Immature natural killer cell (primary cell): ENCODE data around the gene INKA2. TPM values are rescaled to one million over a fixed set of nuclear protein-coding genes. Genes with fewer than 3 reads are reported as not detected.

Experiments used
- DNase-seq, 3 donors: peaks; one replicate each; pipeline ENCODE4 v3.0.0; 2022; ENCODE audit warnings: mixed read lengths in 1 of 3
- H3K27ac Mint-ChIP-seq, 6 donors: one replicate each; pipeline ENCODE4 v1.8.0; 2020; ENCODE audit warnings: mixed read lengths in 6 of 6, mild to moderate bottlenecking in 5 of 6, inconsistent platforms in 4 of 6, moderate library complexity in 3 of 6
- H3K27me3 Mint-ChIP-seq, 3 donors: one replicate each; pipeline ENCODE4 v1.8.0; 2020 to 2021; ENCODE audit warnings: low read depth in 3 of 3, mild to moderate bottlenecking in 3 of 3, mixed read lengths in 3 of 3, moderate library complexity in 3 of 3, inconsistent platforms in 1 of 3
- H3K36me3 Mint-ChIP-seq, 3 donors: one replicate each; pipeline ENCODE4 v1.8.0; 2020; ENCODE audit warnings: mixed read lengths in 3 of 3, inconsistent platforms in 2 of 3, mild to moderate bottlenecking in 2 of 3
- H3K4me1 Mint-ChIP-seq, 2 donors: one replicate each; pipeline ENCODE4 v1.8.0; 2020; ENCODE audit warnings: inconsistent platforms in 2 of 2, mild to moderate bottlenecking in 2 of 2, mixed read lengths in 2 of 2, moderate library complexity in 1 of 2
- H3K4me3 Mint-ChIP-seq, 5 donors: one replicate each; pipeline ENCODE4 v1.8.0; 2020; ENCODE audit warnings: mild to moderate bottlenecking in 5 of 5, mixed read lengths in 5 of 5, inconsistent platforms in 3 of 5, moderate library complexity in 3 of 5
- H3K9me3 Mint-ChIP-seq, 6 donors: one replicate each; pipeline ENCODE4 v1.8.0; 2020; ENCODE audit warnings: mild to moderate bottlenecking in 6 of 6, mixed read lengths in 6 of 6, inconsistent platforms in 4 of 6, moderate library complexity in 3 of 6
- polyA plus RNA-seq, 3 donors: library from polyadenylated mRNA; unstranded; fragments of 300-500 nt; fragmentation: Illumina TruSeq; gene quantifications; one replicate each; pipeline ENCODE4 v1.2.3, GENCODE V29; 2021

INKA2 gene
- polyA plus RNA-seq, 3 donors from 2014 or later, result 0.39 to 0.83 TPM; not detected in 1

DNA sequence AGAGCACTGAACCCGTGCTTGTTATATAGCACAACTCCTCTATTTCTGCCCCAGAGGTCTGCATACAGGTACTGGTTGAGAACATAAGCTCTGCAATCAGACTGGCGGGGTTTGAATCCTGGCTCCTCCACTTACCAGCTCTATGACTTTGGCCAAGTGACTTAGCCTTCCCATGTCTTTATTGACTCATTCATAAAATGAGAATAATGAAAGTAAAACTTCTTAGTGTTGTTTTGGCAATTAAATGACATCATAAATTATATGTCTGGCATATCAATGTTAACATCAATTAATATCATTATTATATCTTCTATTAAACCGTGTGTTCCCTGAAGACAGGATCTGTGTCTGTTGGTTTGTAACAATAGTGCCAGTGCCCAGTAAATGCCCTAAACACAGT is 4.3 kb downstream of the INKA2 start:
- no peak for DNase-seq
- Mint-ChIP-seq H3K9me3 (no peaks in the 10 kb centered on the region), H3K36me3 (peaks cover 0 to 3% (median 0%) of the 10 kb centered on the region in 3 donors), H3K4me1 (peaks cover 13 to 20% of the 10 kb centered on the region in 2 donors), H3K4me3 (no peak overlapping the region), H3K27me3 (peaks cover 12 to 18% (median 14%) of the 10 kb centered on the region in 3 donors), H3K27ac (no peak overlapping the region)

DNA sequence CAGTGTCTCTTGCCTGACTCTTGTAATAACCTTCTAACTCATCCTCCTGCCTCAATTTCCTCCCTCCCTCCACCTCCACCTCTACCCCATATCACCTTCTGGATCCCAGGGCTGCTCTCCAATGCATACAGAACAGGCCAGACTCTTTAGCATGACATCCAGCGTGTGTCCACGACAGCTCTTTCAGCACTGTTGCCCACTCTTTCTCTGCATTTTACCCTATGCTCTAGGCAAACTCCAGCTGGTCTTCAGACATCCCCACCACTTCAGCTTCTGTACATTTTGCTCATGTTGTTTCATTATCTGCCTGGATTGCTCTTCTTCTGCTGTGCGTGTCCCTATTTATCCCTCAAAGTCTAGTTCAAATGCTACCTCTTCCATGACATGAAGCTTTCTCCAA is 4.8 kb downstream of the INKA2 start:
- DNase-seq, result no peak
- Mint-ChIP-seq H3K27ac (no peak overlapping the region), H3K27me3 (peaks cover 9 to 17% (median 12%) of the 10 kb centered on the region in 3 donors), H3K4me3 (no peak overlapping the region), H3K9me3 (no peaks in the 10 kb centered on the region), H3K4me1 (peaks cover 10 to 16% of the 10 kb centered on the region in 2 donors), H3K36me3 (peaks cover 0 to 3% (median 0%) of the 10 kb centered on the region in 3 donors)

DNA sequence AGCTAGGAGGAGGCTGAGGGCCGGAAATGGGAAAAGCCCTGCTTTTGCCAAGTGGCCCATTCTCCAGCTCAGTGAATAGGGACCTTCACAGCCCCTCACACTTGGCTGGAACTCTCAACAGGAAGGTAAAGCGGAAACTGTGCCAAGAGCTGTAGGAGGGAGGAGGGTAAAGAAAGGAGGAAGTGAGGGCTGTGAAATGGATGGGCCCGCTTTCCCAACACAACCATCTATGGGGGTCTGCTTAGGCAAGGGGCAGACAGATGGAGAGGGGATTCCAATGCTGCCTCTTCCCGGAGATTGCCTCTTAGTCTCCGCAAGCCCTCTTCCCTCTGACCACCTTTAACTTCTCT is 5.2 kb downstream of the INKA2 start:
- Mint-ChIP-seq H3K4me3 (no peak overlapping the region), H3K27me3 (peaks cover 7 to 15% (median 12%) of the 10 kb centered on the region in 3 donors), H3K36me3 (peaks cover 0 to 3% (median 0%) of the 10 kb centered on the region in 3 donors), H3K27ac (no peak overlapping the region), H3K9me3 (no peaks in the 10 kb centered on the region), H3K4me1 (peaks cover 10 to 15% of the 10 kb centered on the region in 2 donors)
- DNase-seq, result no peak

DNA sequence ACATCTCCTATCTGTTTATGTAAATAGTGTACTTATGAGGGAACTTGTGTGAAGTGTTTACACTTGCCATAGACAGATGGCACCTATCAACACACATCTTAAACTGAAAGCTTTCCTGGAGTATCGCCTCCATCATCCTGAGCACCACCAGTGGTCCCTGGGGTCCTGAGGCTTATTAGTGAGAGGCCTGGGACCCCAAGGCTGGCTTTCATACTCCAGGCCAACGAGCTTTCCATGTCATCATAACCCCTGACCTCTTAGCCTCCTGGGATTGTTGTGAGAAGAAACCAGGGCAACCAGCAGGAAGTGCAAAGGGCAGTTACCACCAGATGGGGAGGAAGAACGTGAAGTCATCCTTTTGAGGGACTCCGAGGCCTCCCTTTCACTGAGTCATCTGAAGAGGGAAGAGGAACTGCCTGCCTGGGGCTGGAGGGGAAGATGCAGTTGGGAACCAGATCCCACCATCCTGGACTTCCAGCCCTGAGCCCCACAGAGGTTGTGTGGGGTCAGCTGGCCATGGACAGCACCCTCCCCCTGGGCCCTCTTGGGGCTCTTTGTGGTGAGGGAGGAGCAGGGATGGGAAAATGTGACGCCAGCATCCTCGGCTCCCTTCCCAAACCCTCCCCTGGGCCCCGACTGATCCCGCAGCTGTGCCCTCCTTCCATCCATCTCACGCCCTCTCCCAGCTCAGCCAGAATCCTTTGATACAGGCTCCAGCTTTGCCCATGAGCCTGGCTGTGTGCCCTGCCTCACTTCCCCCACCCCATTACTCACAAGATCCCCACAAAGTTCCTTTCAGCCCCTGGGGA is 5.8 kb downstream of the INKA2 start:
- no peak overlapping the region for H3K27ac Mint-ChIP-seq
- DNase-seq, result no peak
- peaks cover 7 to 10% of the 10 kb centered on the region in 2 donors for H3K4me1 Mint-ChIP-seq
- H3K27me3 Mint-ChIP-seq, result peaks cover 4 to 15% (median 12%) of the 10 kb centered on the region in 3 donors
- H3K9me3 Mint-ChIP-seq, result no peaks in the 10 kb centered on the region
- no peak overlapping the region for H3K4me3 Mint-ChIP-seq
- peaks cover 0 to 3% (median 0%) of the 10 kb centered on the region in 3 donors for H3K36me3 Mint-ChIP-seq

DNA sequence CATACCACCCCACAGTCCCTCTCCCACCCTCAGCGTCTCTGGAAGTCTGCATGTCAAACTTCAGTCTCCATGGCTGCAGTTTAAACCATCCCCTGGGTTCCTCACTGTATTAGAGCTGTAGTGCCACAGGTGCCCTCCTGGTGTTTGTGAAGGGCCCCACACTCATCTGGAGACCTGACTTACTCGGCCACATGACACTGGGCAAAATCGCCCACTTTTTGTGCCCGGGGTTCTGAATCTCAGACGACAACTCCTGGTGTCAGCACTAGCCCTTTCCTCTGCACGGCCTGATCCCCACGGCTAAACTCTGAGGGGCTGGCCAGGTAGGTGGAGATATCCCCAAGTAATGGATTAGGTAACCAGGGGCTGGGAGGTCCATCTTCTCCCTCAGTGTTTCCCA is 6.5 kb downstream of the INKA2 start:
- H3K36me3 Mint-ChIP-seq, result peaks cover 0 to 3% (median 0%) of the 10 kb centered on the region in 3 donors
- H3K4me3 Mint-ChIP-seq, result no peak overlapping the region
- no peaks in the 10 kb centered on the region for H3K9me3 Mint-ChIP-seq
- no peak overlapping the region for H3K27ac Mint-ChIP-seq
- H3K27me3 Mint-ChIP-seq, result peaks cover under 1 to 10% (median 9%) of the 10 kb centered on the region in 3 donors
- DNase-seq, result no peak
- peaks cover 2 to 4% of the 10 kb centered on the region in 2 donors for H3K4me1 Mint-ChIP-seq

DNA sequence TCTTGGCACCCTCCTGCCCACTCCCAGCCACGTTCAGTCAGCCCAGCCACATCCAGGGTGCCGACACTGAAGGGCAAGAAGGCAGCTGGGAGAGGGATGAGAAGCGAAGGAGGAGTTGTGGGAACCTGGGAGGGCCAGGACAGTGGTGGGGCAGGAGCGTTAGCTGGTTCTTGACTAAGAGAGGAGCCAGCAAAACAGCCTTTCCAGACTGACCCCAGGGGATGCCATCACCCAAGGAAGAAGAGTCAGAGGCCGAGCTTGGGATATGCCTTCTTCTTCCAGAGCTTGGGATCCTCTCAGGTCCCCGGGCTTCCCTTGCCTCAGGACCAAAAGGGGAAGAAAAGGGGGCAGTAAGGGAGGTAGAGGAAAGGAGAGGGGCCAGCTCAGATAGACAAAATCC is 7.2 kb downstream of the INKA2 start:
- H3K27ac Mint-ChIP-seq, result no peak overlapping the region

DNA sequence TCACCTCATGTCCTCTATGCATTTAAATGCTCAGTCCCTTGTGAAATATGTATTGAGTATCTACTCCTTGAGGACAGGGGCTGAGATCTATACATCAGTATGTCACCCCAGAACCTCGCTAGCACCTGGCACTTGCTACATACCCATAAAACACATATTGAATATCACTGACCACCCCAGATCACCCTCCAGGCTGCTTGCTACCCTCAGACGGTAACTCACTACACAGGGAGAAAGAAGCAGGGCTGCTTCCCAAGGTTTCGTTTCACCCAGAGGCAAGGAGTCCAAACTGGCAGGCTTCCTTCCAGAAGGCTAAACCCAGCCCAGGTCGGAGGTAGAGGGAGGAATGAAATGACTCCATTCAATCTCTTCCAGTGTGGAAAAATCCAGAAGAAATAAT is 8.5 kb downstream of the INKA2 start:
- no peaks in the 10 kb centered on the region for H3K9me3 Mint-ChIP-seq
- H3K36me3 Mint-ChIP-seq, result peaks cover 0 to 3% (median 0%) of the 10 kb centered on the region in 3 donors
- H3K4me3 Mint-ChIP-seq, result no peak overlapping the region
- H3K27ac Mint-ChIP-seq, result no peak overlapping the region
- H3K4me1 Mint-ChIP-seq, result no peaks in the 10 kb centered on the region
- no peak for DNase-seq
- peaks cover 2% of the 10 kb centered on the region in 3 donors for H3K27me3 Mint-ChIP-seq

More for the DNA sequence above, 7.2 kb downstream of the INKA2 start:
- no peak for DNase-seq
- Mint-ChIP-seq H3K36me3 (peaks cover 0 to 3% (median 0%) of the 10 kb centered on the region in 3 donors), H3K4me3 (no peak overlapping the region), H3K27me3 (peaks cover 2 to 6% (median 4%) of the 10 kb centered on the region in 3 donors), H3K4me1 (no peaks in the 10 kb centered on the region), H3K9me3 (no peaks in the 10 kb centered on the region)

DNA sequence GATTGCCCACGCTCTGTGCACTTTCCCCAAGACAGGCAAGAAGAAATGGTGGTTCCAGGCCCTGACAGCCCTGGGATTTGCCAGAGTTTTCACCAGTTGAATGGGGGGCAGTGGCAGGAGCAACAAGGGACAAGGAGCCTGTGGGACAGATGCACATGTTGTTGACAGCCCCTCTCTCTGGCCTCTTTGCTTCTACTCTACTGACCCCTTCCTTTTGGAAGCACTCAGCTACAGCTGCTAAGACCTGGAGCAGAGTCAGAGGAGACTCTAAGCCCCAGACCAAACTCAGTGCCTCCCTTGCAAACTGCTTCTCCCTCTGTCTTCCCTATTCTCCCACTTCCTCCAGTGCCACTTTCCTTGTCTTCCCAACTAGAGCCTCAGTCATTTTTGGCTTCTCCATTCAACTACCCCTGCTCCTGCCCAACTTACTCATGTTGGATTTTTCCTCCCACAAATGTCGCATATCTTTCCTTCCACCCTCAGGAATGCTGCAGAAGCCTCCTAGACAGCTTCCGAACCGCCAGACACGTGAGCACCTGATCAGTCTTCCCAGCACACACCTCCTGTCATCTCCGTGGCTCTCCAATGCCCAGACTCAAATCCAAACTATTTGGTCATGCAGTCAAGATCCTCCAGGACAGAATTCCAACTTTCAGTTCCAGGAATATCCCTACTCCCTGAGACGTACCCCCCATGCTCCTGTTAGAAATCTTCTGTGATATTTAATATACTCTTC is 9.1 kb downstream of the INKA2 start:
- DNase-seq, result no peak

DNA sequence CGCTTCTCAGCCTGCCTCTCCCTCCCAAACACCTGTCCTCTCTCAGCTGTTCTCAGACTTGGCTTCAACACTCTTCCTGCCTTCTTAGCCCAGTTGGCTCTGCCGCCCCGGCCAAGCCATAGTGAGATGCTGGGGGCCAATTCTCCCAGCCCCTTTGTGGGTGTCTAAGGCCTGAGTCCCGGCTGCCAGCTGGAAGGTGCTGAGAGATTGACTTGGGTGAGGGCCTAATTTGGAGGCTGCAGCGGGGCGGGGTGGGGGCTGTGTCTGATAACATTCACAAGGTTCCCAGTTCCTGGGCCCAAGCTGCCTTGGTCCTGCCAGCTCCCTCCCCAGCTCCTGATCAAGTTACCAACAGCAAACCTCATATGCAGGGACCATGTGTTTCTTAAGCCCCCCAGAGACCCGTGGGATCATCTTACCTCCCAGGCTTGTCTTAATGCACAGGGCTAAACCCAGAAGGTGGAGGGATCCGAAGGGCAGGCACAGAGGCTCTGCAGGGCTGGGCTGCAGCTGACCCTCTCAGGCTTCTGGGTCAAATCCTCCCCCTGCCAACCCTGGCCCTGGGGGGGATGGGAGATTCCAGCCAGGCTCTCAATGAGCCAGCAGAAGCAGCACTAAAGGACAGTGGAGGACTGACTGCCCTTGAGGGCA is 9.8 kb downstream of the INKA2 start:
- peaks cover 0 to 3% (median 0%) of the 10 kb centered on the region in 3 donors for H3K36me3 Mint-ChIP-seq
- H3K27me3 Mint-ChIP-seq, result peaks cover 2% of the 10 kb centered on the region in 3 donors
- no peak for DNase-seq
- H3K4me1 Mint-ChIP-seq, result no peaks in the 10 kb centered on the region
- no peak overlapping the region for H3K27ac Mint-ChIP-seq
- H3K4me3 Mint-ChIP-seq, result no peak overlapping the region
- no peaks in the 10 kb centered on the region for H3K9me3 Mint-ChIP-seq

More for the DNA sequence above, 9.1 kb downstream of the INKA2 start:
- Mint-ChIP-seq H3K27me3 (peaks cover 2% of the 10 kb centered on the region in 3 donors), H3K4me1 (no peaks in the 10 kb centered on the region), H3K36me3 (peaks cover 0 to 3% (median 0%) of the 10 kb centered on the region in 3 donors), H3K4me3 (no peak overlapping the region), H3K27ac (no peak overlapping the region), H3K9me3 (no peaks in the 10 kb centered on the region)

DNA sequence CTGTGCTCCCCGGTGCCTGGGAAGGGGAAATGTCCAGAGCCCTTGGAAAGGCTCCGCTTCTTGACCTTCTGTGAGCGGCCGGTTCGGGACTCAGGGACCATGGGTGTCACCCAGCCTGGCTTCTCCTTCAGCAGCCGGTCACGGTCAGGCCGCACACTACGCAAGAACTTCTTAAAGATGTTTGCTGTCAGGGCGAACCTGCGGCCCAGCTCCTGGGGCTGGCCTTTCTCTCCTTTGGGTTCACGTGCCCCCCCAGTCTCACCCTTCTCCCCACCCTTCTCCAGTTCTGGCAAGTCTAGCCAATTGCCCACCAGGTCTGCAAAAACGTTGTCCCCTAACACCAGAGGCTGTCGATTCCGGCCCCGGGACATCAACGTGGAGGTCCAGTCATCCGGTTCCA is 12.1 kb downstream of the INKA2 start:
- peaks cover 0 to 3% (median 0%) of the 10 kb centered on the region in 3 donors for H3K36me3 Mint-ChIP-seq
- no peaks in the 10 kb centered on the region for H3K4me1 Mint-ChIP-seq
- no peak for DNase-seq
- H3K27me3 Mint-ChIP-seq, result peaks cover 0 to 2% (median 2%) of the 10 kb centered on the region in 3 donors
- H3K4me3 Mint-ChIP-seq, result no peak overlapping the region
- H3K9me3 Mint-ChIP-seq, result no peaks in the 10 kb centered on the region
- H3K27ac Mint-ChIP-seq, result no peak overlapping the region

DNA sequence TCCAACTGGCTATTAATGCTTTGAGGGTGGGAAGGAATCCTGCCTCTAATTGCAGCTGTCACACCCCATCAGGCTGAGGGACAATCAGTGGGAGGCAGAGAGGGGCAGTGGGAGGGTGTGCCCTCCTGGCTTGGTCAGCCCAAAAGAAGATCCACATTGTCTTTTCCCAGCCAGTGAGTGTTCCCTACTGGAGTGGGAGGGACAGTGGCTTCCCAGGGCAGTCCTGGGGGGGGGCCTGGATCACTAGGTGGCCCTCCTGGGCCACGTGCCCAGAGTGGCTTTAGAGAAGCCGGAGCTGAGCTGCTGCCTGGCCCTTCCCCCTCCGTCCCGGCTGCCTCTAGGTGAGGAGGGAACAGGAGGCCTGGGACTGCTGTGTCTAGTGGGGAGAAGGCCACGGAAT is 14.0 kb downstream of the INKA2 start:
- Mint-ChIP-seq H3K27ac (no peak overlapping the region), H3K4me3 (no peak overlapping the region), H3K27me3 (peaks cover 2 to 5% (median 4%) of the 10 kb centered on the region in 3 donors), H3K36me3 (peaks cover 0 to 3% (median 0%) of the 10 kb centered on the region in 3 donors), H3K4me1 (peaks cover 0 to 2% of the 10 kb centered on the region in 2 donors), H3K9me3 (no peaks in the 10 kb centered on the region)
- no peak for DNase-seq

DNA sequence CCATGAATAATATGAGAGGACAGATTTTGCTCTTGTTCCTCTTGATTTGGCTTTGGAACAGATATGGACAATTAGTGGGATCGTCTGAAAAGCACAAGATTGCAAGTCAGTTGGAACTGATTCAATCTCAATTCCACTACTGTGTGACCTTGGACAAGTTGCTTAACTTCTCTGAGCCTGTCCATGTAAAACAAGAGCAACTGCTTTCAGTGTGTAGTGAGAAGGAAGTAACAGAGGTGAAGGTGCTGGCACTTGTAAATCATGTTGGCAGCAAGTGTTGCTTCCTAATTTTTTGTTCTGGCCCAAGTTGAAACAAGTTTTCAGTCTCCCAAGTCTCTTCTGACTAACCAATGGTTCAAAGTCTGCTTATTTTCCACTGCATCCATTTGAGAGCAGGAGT is 15.3 kb downstream of the INKA2 start:
- no peak overlapping the region for H3K4me3 Mint-ChIP-seq
- H3K9me3 Mint-ChIP-seq, result no peaks in the 10 kb centered on the region
- peaks cover 2 to 5% (median 3%) of the 10 kb centered on the region in 3 donors for H3K27me3 Mint-ChIP-seq
- DNase-seq, result no peak
- H3K4me1 Mint-ChIP-seq, result peaks cover 0 to 2% of the 10 kb centered on the region in 2 donors
- no peak overlapping the region for H3K27ac Mint-ChIP-seq
- H3K36me3 Mint-ChIP-seq, result no peaks in the 10 kb centered on the region

DNA sequence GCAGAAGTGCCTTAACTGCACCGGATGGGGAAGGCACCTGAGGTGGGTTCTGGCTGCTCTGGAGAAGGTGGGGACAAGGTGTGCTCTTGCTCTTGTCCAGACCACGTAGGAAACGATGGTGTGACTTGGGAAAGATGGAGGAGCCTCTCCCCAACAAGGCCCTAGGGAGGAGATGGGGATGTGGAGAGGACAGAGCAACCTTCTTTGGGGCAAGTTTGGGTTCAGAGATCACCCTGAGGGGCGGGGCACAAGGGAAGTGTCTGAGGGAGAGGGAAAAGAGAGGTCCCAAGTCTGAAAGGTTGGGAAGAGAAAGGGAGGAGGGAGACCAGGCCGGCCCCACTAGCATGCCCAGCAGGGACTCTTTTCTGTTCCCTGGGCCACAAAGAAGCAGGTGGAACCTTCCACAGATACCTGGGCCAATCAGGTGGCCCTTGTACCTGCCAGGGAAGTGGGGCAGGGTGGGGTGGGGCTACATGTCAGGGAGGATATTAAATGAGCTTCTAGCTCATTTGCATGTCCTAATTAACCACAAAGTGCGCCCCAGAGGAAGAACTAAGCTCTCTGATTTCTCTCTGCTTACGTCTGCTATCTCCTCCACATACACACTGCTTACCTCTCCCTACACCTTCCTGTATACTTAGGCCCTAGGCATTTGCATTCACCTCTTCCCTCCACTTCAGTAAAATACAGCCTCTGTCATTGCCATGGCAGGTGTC is 15.9 kb downstream of the INKA2 start:
- DNase-seq, result no peak
- Mint-ChIP-seq H3K27ac (peak overlapping the region in 4 of 6 donors; percentile 11 to 57 (median 46)), H3K27me3 (peaks cover 2 to 5% (median 3%) of the 10 kb centered on the region in 3 donors), H3K9me3 (no peaks in the 10 kb centered on the region), H3K36me3 (no peaks in the 10 kb centered on the region), H3K4me1 (peaks cover 0 to 2% of the 10 kb centered on the region in 2 donors), H3K4me3 (no peak overlapping the region)
